LoVo (cell line): ENCODE results near the gene PRG3.
"Not testable (repeated sequence)": the region's sequence is repeated elsewhere in the genome, so short reads cannot be mapped to it uniquely, and the experiment has no call there.

ENCODE experiments used
- DNase-seq: peaks from one replicate; pipeline ENCODE4 v3.0.0-alpha.2; 2016; ENCODE audit warnings: low spot score

The PRG3 gene

GRCh38 chr11:57408771-57409170 lies 27.8 kb upstream of the PRG3 start:
- no peak for DNase-seq

- no peak for DNase-seq
Observed at GRCh38 chr11:57407941-57408475, 27.1 kb upstream of the PRG3 start.

GRCh38 chr11:57407010-57407920 lies 26.3 kb upstream of the PRG3 start:
- no peak for DNase-seq

GRCh38 chr11:57406337-57406904 lies 25.5 kb upstream of the PRG3 start:
- no peak for DNase-seq

GRCh38 chr11:57405271-57405860 lies 24.4 kb upstream of the PRG3 start:
- DNase-seq, result no peak

- DNase-seq, result no peak
Observed at GRCh38 chr11:57403802-57404147, 22.8 kb upstream of the PRG3 start.

GRCh38 chr11:57403003-57403801 lies 22.3 kb upstream of the PRG3 start:
- not testable (repeated sequence) for DNase-seq

- DNase-seq, result peak; percentile 34
Observed at GRCh38 chr11:57402188-57403002, 21.4 kb upstream of the PRG3 start.

- DNase-seq, result no peak
Observed at GRCh38 chr11:57399972-57400578, 19.1 kb upstream of the PRG3 start.

- no peak for DNase-seq
Observed at GRCh38 chr11:57399221-57399620, 18.3 kb upstream of the PRG3 start.

- no peak for DNase-seq
Observed at GRCh38 chr11:57397394-57397990, 16.5 kb upstream of the PRG3 start.

- no peak for DNase-seq
Observed at GRCh38 chr11:57396744-57397143, 15.8 kb upstream of the PRG3 start.

GRCh38 chr11:57395905-57396623 lies 15.1 kb upstream of the PRG3 start:
- DNase-seq, result no peak

- no peak for DNase-seq
Observed at GRCh38 chr11:57394203-57394965, 13.4 kb upstream of the PRG3 start.

GRCh38 chr11:57392763-57393105 lies 11.8 kb upstream of the PRG3 start:
- DNase-seq, result no peak

- no peak for DNase-seq
Observed at GRCh38 chr11:57392066-57392762, 11.3 kb upstream of the PRG3 start.

GRCh38 chr11:57391539-57391938 lies 10.6 kb upstream of the PRG3 start:
- DNase-seq, result no peak

GRCh38 chr11:57391111-57391510 lies 10.2 kb upstream of the PRG3 start:
- no peak for DNase-seq

- DNase-seq, result no peak
Observed at GRCh38 chr11:57390535-57390934, 9.6 kb upstream of the PRG3 start, which contains the start of gene PRG2. Gene PRG2, minus strand, starts transcription at chr11:57390650. Its CDS starts 706 bp downstream, at chr11:57389944.
